Large intestine (tissue), 3 donors: ENCODE measurements around the gene HIGD1A. TPM values are rescaled to one million over a fixed set of nuclear protein-coding genes. Genes with fewer than 3 reads are reported as not detected.

ENCODE experiments used
- DNase-seq, 2 donors: peaks; one replicate each; pipeline versions ENCODE4 v3.0.0 to v3.0.0-alpha.2; 2013
- H3K27ac ChIP-seq: one replicate; pipeline ENCODE4 v1.5.1; 2013; ENCODE audit warnings: low read length
- H3K27me3 ChIP-seq: 2 replicates; pipeline ENCODE4 v1.6.1; 2013; ENCODE audit warnings: low read length; ENCODE audit not compliant: control insufficient read depth, insufficient read depth
- H3K36me3 ChIP-seq: 2 replicates; pipeline ENCODE4 v1.6.1; 2013; ENCODE audit warnings: low read length; ENCODE audit not compliant: control insufficient read depth, insufficient read depth
- H3K4me1 ChIP-seq: one replicate; pipeline ENCODE4 v1.6.1; 2013; ENCODE audit warnings: low read length; ENCODE audit not compliant: control insufficient read depth, insufficient read depth
- H3K4me3 ChIP-seq: one replicate; pipeline ENCODE4 v1.5.1; 2013; ENCODE audit warnings: low read length
- H3K9me3 ChIP-seq: one replicate; pipeline ENCODE4 v1.6.1; 2013; ENCODE audit warnings: mild to moderate bottlenecking, low read depth, low read length, moderate library complexity; ENCODE audit not compliant: control insufficient read depth
- WGBS: methylation state at CpG from one replicate; pipeline ENCODE4 v1.1.5; 2013; ENCODE audit warnings: low lambda C conversion rate; ENCODE audit not compliant: insufficient coverage; 5-methylcytosine and 5-hydroxymethylcytosine counted together
- polyA plus RNA-seq: library from polyadenylated mRNA; unstranded; fragments of 120-200 nt; gene quantifications from one replicate; pipeline ENCODE4 v1.2.1, GENCODE V29; 2013

HIGD1A gene
- polyA plus RNA-seq, 1 donor: 119 TPM

GRCh38 chr3:42762046-42762724 lies 42.1 kb downstream of the HIGD1A start:
- H3K27ac ChIP-seq: no peak overlapping the region
- WGBS: no CpG with 5 or more reads among the region's 6 CpGs
- peaks cover 3% of the 10 kb centered on the region for H3K9me3 ChIP-seq
- peaks cover 2% of the 10 kb centered on the region for H3K4me1 ChIP-seq
- no peak for DNase-seq
- no peak overlapping the region for H3K4me3 ChIP-seq
- no peaks in the 10 kb centered on the region for H3K36me3 ChIP-seq
- no peaks in the 10 kb centered on the region for H3K27me3 ChIP-seq

- Histone ChIP-seq H3K4me3 (no peak overlapping the region), H3K27ac (no peak overlapping the region), H3K9me3 (peaks cover 3% of the 10 kb centered on the region), H3K27me3 (no peaks in the 10 kb centered on the region), H3K36me3 (no peaks in the 10 kb centered on the region), H3K4me1 (peaks cover 24% of the 10 kb centered on the region)
- DNase-seq: no peak
- WGBS: no CpG with 5 or more reads among the region's 11 CpGs
Observed at GRCh38 chr3:42758126-42758525, 46.2 kb downstream of the HIGD1A start.

GRCh38 chr3:42756681-42757213 lies 47.5 kb downstream of the HIGD1A start:
- Histone ChIP-seq H3K27me3 (no peaks in the 10 kb centered on the region), H3K4me1 (peaks cover 24% of the 10 kb centered on the region), H3K36me3 (no peaks in the 10 kb centered on the region), H3K9me3 (peaks cover 3% of the 10 kb centered on the region), H3K27ac (peak overlapping the region; percentile 90), H3K4me3 (no peak overlapping the region)
- 90% methylated on average over 4 of the region's 6 CpGs for WGBS
- DNase-seq: peak in 1 of 2 donors; percentile 58

- Histone ChIP-seq H3K27me3 (no peaks in the 10 kb centered on the region), H3K4me1 (peaks cover 24% of the 10 kb centered on the region), H3K27ac (peak overlapping the region; percentile 90), H3K36me3 (no peaks in the 10 kb centered on the region), H3K4me3 (no peak overlapping the region), H3K9me3 (peaks cover 3% of the 10 kb centered on the region)
- peak; percentile 93 to 96 for DNase-seq
- 0% methylated on average over 1 of the region's 5 CpGs for WGBS
Observed at GRCh38 chr3:42755681-42756578, 48.4 kb downstream of the HIGD1A start.

- Histone ChIP-seq H3K9me3 (no peaks in the 10 kb centered on the region), H3K4me3 (no peak overlapping the region), H3K27me3 (no peaks in the 10 kb centered on the region), H3K27ac (no peak overlapping the region), H3K4me1 (peaks cover 24% of the 10 kb centered on the region), H3K36me3 (no peaks in the 10 kb centered on the region)
- no peak for DNase-seq
- WGBS: no CpG with 5 or more reads among the region's 3 CpGs
Observed at GRCh38 chr3:42753757-42754156, 50.5 kb downstream of the HIGD1A start.

GRCh38 chr3:42752961-42753360 lies 51.3 kb downstream of the HIGD1A start:
- no peak for DNase-seq
- H3K4me3 ChIP-seq: no peak overlapping the region

GRCh38 chr3:42752441-42752840 lies 51.8 kb downstream of the HIGD1A start:
- Histone ChIP-seq H3K27me3 (no peaks in the 10 kb centered on the region), H3K4me3 (no peak overlapping the region), H3K27ac (no peak overlapping the region), H3K36me3 (no peaks in the 10 kb centered on the region), H3K9me3 (no peaks in the 10 kb centered on the region), H3K4me1 (peaks cover 24% of the 10 kb centered on the region)
- WGBS: no CpG with 5 or more reads among the region's 9 CpGs
- no peak for DNase-seq

More at GRCh38 chr3:42752961-42753360, 51.3 kb downstream of the HIGD1A start:
- no peaks in the 10 kb centered on the region for H3K9me3 ChIP-seq
- H3K36me3 ChIP-seq: no peaks in the 10 kb centered on the region
- peaks cover 24% of the 10 kb centered on the region for H3K4me1 ChIP-seq
- 80% methylated on average over 2 of the region's 4 CpGs for WGBS
- H3K27ac ChIP-seq: no peak overlapping the region
- H3K27me3 ChIP-seq: no peaks in the 10 kb centered on the region

- WGBS: no CpG with 5 or more reads among the region's 9 CpGs
- Histone ChIP-seq H3K4me1 (peaks cover 17% of the 10 kb centered on the region), H3K4me3 (no peak overlapping the region), H3K9me3 (no peaks in the 10 kb centered on the region), H3K27ac (no peak overlapping the region), H3K27me3 (no peaks in the 10 kb centered on the region), H3K36me3 (no peaks in the 10 kb centered on the region)
- no peak for DNase-seq
Observed at GRCh38 chr3:42751609-42752008, 52.7 kb downstream of the HIGD1A start.

- H3K4me3 ChIP-seq: no peak overlapping the region
- no peak for DNase-seq
- H3K4me1 ChIP-seq: peaks cover 10% of the 10 kb centered on the region
- H3K27me3 ChIP-seq: no peaks in the 10 kb centered on the region
- H3K36me3 ChIP-seq: no peaks in the 10 kb centered on the region
- WGBS: no CpG with 5 or more reads among the region's 7 CpGs
- H3K27ac ChIP-seq: no peak overlapping the region
- H3K9me3 ChIP-seq: no peaks in the 10 kb centered on the region
Observed at GRCh38 chr3:42750834-42751233, 53.5 kb downstream of the HIGD1A start.

- WGBS: no CpG with 5 or more reads among the region's 10 CpGs
- H3K4me3 ChIP-seq: no peak overlapping the region
- no peaks in the 10 kb centered on the region for H3K9me3 ChIP-seq
- no peaks in the 10 kb centered on the region for H3K27me3 ChIP-seq
- no peak overlapping the region for H3K27ac ChIP-seq
- H3K4me1 ChIP-seq: peaks cover 5% of the 10 kb centered on the region
- no peaks in the 10 kb centered on the region for H3K36me3 ChIP-seq
- no peak for DNase-seq
Observed at GRCh38 chr3:42749753-42750231, 54.5 kb downstream of the HIGD1A start.
